Epidermal melanocyte (primary cell): ENCODE measurements around the gene TK2.
"Not testable (repeated sequence)": the region's sequence is repeated elsewhere in the genome, so short reads cannot be mapped to it uniquely, and the experiment has no call there.

Source experiments
- DNase-seq: peaks from one replicate; pipeline ENCODE4 v3.0.0; 2011; ENCODE audit warnings: low spot score; ENCODE audit not compliant: insufficient read length

Gene TK2

GRCh38 chr16:66549284-66550131, at the start of gene TK2:
Gene TK2, minus strand, starts transcription at chr16:66550122. Its CDS starts 61 bp downstream, at chr16:66550061.
- peak; percentile 59 for DNase-seq

GRCh38 chr16:66598111-66598510, 48.2 kb upstream of the TK2 start:
- DNase-seq, result no peak

GRCh38 chr16:66596986-66597848, 47.3 kb upstream of the TK2 start:
- no peak for DNase-seq

- DNase-seq, result not testable (repeated sequence)
These were observed 46.6 kb upstream of the TK2 start for GRCh38 chr16:66596559-66596958.

GRCh38 chr16:66594739-66595138, 44.8 kb upstream of the TK2 start:
- DNase-seq, result no peak

GRCh38 chr16:66592814-66593213, 42.9 kb upstream of the TK2 start:
- no peak for DNase-seq

- DNase-seq, result no peak
These were observed 42.3 kb upstream of the TK2 start for GRCh38 chr16:66592241-66592640.

GRCh38 chr16:66591018-66591417, 41.1 kb upstream of the TK2 start:
- no peak for DNase-seq

- DNase-seq, result no peak
These were observed 40.4 kb upstream of the TK2 start for GRCh38 chr16:66590322-66590721.

GRCh38 chr16:66588981-66589713, 39.2 kb upstream of the TK2 start:
- no peak for DNase-seq

GRCh38 chr16:66587881-66588600, 38.1 kb upstream of the TK2 start:
- DNase-seq, result no peak

- no peak for DNase-seq
These were observed 35.7 kb upstream of the TK2 start for GRCh38 chr16:66585481-66586239.

GRCh38 chr16:66581246-66581952, 31.5 kb upstream of the TK2 start:
- no peak for DNase-seq

- DNase-seq, result peak; percentile 59
These were observed 30.8 kb upstream of the TK2 start for GRCh38 chr16:66580605-66581209.

- no peak for DNase-seq
These were observed 29.0 kb upstream of the TK2 start, which contains the start of gene CMTM2 for GRCh38 chr16:66578651-66579531. Gene CMTM2, plus strand, starts transcription at chr16:66579463. Its CDS starts 145 bp downstream, at chr16:66579608.

- DNase-seq, result no peak
These were observed 26.4 kb upstream of the TK2 start for GRCh38 chr16:66576296-66576695.

GRCh38 chr16:66575060-66575459, 25.1 kb upstream of the TK2 start:
- DNase-seq, result no peak

GRCh38 chr16:66574531-66574930, 24.6 kb upstream of the TK2 start:
- no peak for DNase-seq
